ENCODE data around the gene MGAT5. TPM values are rescaled to one million over a fixed set of nuclear protein-coding genes. Genes with fewer than 3 reads are reported as not detected.
"Not testable (repeated sequence)": the region's sequence is repeated elsewhere in the genome, so short reads cannot be mapped to it uniquely, and the experiment has no call there.

MGAT5 gene
- total RNA-seq, 2 experiments from 2014 or later, result 11.6 to 13.0 TPM

DNA sequence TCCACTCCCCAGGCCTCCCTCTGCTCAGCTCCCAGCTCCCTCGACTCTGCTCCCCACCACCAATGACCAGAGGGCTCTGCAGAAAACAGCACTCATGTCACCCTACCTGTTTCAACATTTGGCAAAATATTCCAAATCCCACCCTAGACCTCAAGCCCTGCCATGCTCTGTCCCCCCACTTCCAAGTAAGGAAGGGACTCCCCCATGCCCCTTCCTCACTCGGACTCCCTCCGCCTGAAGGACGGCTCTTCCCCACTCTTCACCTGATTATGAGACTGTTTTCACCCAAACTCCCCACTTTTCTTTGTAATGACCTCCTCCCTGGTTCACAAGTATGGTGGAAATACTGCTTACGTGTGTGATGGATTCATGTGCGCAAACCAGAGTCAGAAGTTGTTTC is 208.4 kb downstream of the MGAT5 start:
- H3K4me1 Mint-ChIP-seq (ENCODE audit: low read depth), result no peaks in the 10 kb centered on the region
- no peaks in the 10 kb centered on the region for H3K27me3 Mint-ChIP-seq (ENCODE audit: low read depth)
- intact Hi-C loops (cut with micrococcal nuclease), result no loop called here
- no peak overlapping the region for H3K4me3 Mint-ChIP-seq
- no peaks in the 10 kb centered on the region for H3K36me3 Mint-ChIP-seq (ENCODE audit: low read depth)
- H3K27ac Mint-ChIP-seq, result no peak overlapping the region
- no peak for DNase-seq
- H3K9me3 Mint-ChIP-seq, result no peaks in the 10 kb centered on the region
- CTCF ChIA-PET, result no interaction called here

DNA sequence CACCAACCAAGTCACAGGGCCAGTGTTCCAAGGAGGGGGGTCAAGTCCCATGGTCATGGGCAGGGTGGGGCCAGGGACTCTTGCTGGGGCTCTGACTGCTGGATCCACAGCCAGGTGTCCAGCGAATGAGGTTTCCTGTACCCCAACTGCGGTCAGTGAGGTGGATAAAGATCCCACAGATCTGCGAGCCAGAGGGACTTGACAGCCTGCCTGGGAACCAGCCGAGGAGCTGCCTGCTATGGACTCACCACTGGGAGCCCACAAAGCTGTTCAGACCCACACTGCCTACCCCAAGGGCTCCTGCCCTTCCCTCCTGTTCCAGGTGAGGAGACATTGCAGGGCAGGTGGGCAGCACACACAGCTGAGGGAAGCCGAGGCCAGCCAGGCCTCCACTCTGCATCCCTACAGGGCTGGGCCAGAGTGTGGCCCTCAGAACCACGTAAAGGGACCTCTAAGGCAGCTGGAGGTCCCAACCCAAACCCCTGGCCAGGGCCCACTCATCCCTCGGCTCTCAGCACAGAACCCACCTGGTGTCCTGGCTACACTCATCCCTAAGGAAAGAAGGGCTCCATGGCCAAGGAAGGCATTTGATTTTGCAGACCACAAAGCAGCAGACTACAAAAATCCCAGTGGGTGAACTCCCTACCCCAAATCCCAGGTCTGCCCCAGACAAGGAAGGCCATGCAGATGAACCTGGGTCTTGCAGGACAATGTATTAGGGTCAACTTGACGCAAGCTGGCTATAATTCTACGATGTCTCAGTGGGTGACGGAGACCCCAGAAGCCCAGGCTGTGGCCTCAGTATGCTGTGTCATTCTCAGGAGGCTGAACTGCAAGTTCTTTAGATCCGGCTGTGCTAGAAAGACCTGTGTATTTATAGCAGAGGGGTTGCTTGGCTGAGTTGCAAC is 209.2 kb downstream of the MGAT5 start:
- DNase-seq, result no peak
- intact Hi-C loops (cut with micrococcal nuclease), result no loop called here
- no peaks in the 10 kb centered on the region for H3K27me3 Mint-ChIP-seq (ENCODE audit: low read depth)
- no peak overlapping the region for H3K27ac Mint-ChIP-seq
- no peaks in the 10 kb centered on the region for H3K4me1 Mint-ChIP-seq (ENCODE audit: low read depth)
- no peak overlapping the region for H3K4me3 Mint-ChIP-seq
- H3K9me3 Mint-ChIP-seq, result no peaks in the 10 kb centered on the region
- CTCF ChIA-PET, result no interaction called here
- no peaks in the 10 kb centered on the region for H3K36me3 Mint-ChIP-seq (ENCODE audit: low read depth)

DNA sequence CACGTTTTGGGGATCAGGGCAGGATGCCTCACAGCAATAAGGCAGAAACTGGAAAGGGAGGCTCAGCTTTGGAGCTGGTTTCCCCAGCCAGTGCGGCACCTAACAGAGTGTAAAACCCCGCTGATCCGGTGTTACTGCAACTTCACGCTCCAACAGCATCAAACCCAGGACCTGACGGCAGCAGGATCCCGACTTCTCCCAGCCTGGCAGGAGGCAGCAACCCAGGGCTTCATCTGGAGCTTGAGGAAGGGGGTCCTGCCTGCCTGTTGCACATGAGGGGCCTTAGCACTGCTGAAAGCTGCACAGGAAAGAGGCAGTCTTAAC is 209.8 kb downstream of the MGAT5 start:
- Mint-ChIP-seq H3K36me3 (ENCODE audit: low read depth) (no peaks in the 10 kb centered on the region), H3K4me3 (no peak overlapping the region), H3K9me3 (no peaks in the 10 kb centered on the region), H3K27me3 (ENCODE audit: low read depth) (no peaks in the 10 kb centered on the region), H3K27ac (no peak overlapping the region), H3K4me1 (ENCODE audit: low read depth) (no peaks in the 10 kb centered on the region)
- DNase-seq, result no peak
- intact Hi-C loops (cut with micrococcal nuclease), result no loop called here
- CTCF ChIA-PET, result no interaction called here

- Mint-ChIP-seq H3K4me1 (ENCODE audit: low read depth) (no peaks in the 10 kb centered on the region), H3K36me3 (ENCODE audit: low read depth) (no peaks in the 10 kb centered on the region), H3K27me3 (ENCODE audit: low read depth) (no peaks in the 10 kb centered on the region), H3K4me3 (no peak overlapping the region), H3K9me3 (no peaks in the 10 kb centered on the region), H3K27ac (no peak overlapping the region)
- no peak for DNase-seq
- CTCF ChIA-PET, result interaction anchor here (0.6 to 0.7 kb wide), 2 partner anchors 411 to 490 kb away, joined by 3 to 4 read pairs; no protein-coding TSS in a partner anchor
- intact Hi-C loops (cut with micrococcal nuclease), result loop anchor here (2.0 kb wide), 1 partner anchor 433 kb away; no protein-coding TSS in a partner anchor
Observed at GRCh38 chr2:134465228-134466105, 211.6 kb downstream of the MGAT5 start.

- no peak overlapping the region for H3K27ac Mint-ChIP-seq
- H3K4me1 Mint-ChIP-seq (ENCODE audit: low read depth), result no peaks in the 10 kb centered on the region
- H3K4me3 Mint-ChIP-seq, result no peak overlapping the region
- H3K27me3 Mint-ChIP-seq (ENCODE audit: low read depth), result no peaks in the 10 kb centered on the region
- peak; percentile 53 for DNase-seq
- CTCF ChIA-PET, result no interaction called here
- no peaks in the 10 kb centered on the region for H3K36me3 Mint-ChIP-seq (ENCODE audit: low read depth)
- no peaks in the 10 kb centered on the region for H3K9me3 Mint-ChIP-seq
- intact Hi-C loops (cut with micrococcal nuclease), result loop anchor here (2.0 kb wide), 1 partner anchor 433 kb away; no protein-coding TSS in a partner anchor
Observed at GRCh38 chr2:134466141-134466540, 212.3 kb downstream of the MGAT5 start.

DNA sequence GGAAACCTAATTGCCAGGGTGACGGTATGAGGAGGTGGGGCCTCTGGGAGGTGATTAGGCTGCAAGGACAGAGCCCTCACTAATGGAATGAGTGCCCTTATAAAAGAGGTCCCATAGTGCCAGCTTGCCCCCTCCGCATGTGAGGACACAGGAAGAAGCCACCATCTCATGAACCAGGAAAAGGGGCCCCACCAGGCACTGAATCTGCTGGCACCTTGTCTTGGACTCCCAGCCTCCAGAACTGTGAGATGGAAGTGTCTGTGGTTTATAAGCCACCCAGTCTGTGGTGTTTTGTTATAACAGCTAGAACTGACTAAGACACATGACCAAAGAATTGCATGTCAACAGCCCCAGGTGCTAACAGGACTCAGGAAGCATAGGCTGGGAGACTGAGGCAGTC is 214.3 kb downstream of the MGAT5 start:
- Mint-ChIP-seq H3K36me3 (ENCODE audit: low read depth) (no peaks in the 10 kb centered on the region), H3K4me3 (no peak overlapping the region), H3K9me3 (peaks cover 7% of the 10 kb centered on the region), H3K27ac (no peak overlapping the region), H3K27me3 (ENCODE audit: low read depth) (no peaks in the 10 kb centered on the region), H3K4me1 (ENCODE audit: low read depth) (no peaks in the 10 kb centered on the region)
- DNase-seq, result no peak
- CTCF ChIA-PET, result interaction anchor here (1.7 kb wide), 1 partner anchor 17 kb away, joined by 7 read pairs; no protein-coding TSS in a partner anchor
- intact Hi-C loops (cut with micrococcal nuclease), result no loop called here

- DNase-seq, result no peak
- H3K9me3 Mint-ChIP-seq, result peaks cover 10% of the 10 kb centered on the region
- intact Hi-C loops (cut with micrococcal nuclease), result no loop called here
- no peaks in the 10 kb centered on the region for H3K36me3 Mint-ChIP-seq (ENCODE audit: low read depth)
- CTCF ChIA-PET, result interaction anchor here (0.6 to 1.7 kb wide), 2 partner anchors 18 to 350 kb away, joined by 3 to 7 read pairs; no protein-coding TSS in a partner anchor
- no peak overlapping the region for H3K4me3 Mint-ChIP-seq
- no peaks in the 10 kb centered on the region for H3K4me1 Mint-ChIP-seq (ENCODE audit: low read depth)
- H3K27me3 Mint-ChIP-seq (ENCODE audit: low read depth), result no peaks in the 10 kb centered on the region
- no peak overlapping the region for H3K27ac Mint-ChIP-seq
Observed at GRCh38 chr2:134468776-134469175, 214.9 kb downstream of the MGAT5 start.

DNA sequence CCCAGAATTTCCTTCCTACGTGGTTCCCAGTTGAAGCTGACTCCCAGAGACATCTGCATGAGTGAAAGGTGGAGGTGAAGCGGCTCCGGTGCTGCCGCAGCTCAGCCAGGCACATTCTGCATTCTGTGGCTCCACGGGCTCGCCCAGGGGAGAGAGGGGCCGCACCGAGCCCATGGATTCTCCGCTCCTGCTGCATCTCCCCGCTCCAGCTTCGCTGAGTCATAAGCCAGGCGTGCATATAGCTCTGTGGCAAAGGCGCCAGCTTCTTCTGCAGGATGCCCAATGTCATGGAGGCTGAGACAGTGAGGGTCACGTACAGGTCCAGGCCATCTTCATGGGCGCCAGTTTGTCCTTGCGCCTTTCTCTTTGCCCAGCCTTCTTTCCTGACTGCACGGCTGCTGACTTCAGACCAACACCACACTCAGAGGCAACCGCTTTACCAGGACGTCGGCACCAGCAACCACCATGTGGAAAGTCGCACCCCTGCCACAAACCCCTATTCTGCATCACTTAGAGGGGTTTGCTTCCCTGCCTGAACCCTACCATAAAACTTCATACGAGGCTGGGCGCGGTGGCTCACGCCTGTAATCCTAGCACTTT is 215.7 kb downstream of the MGAT5 start:
- Mint-ChIP-seq H3K27me3 (ENCODE audit: low read depth) (no peaks in the 10 kb centered on the region), H3K4me1 (ENCODE audit: low read depth) (no peaks in the 10 kb centered on the region), H3K36me3 (ENCODE audit: low read depth) (no peaks in the 10 kb centered on the region), H3K27ac (no peak overlapping the region), H3K9me3 (peaks cover 10% of the 10 kb centered on the region), H3K4me3 (no peak overlapping the region)
- CTCF ChIA-PET, result interaction anchor here (0.9 to 1.7 kb wide), 2 partner anchors 9 to 19 kb away, joined by 3 to 7 read pairs; no protein-coding TSS in a partner anchor
- no peak for DNase-seq
- intact Hi-C loops (cut with micrococcal nuclease), result no loop called here

DNA sequence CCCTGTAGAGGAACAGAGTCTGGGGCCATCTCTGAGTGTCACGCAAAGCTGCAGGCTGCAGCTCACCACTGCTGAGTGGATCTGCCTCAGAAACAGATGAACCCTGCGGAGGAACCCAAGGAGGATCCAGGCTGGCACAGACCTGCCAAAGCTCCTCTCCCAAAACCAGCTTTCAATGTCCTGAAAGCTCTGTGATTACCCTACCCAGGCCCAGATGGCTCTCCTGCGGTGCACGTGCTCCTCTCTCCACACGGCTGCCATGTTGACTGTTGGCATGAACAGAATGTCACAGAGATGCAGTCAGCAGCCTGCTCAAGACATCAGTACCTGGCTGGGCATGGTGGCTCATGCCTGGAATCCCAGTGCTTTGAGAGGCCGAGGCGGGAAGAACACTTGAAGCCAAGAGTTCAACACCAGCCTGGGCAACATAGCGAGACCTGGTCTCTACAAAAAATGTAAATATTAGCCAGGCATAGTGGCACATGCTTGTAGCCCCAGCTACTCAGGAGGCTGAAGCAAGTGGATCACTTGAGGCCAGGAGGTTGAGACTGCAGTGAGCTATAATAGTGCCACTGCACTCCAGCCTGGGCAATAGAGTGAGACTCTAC is 216.8 kb downstream of the MGAT5 start:
- Mint-ChIP-seq H3K4me3 (no peak overlapping the region), H3K27ac (no peak overlapping the region), H3K9me3 (peaks cover 10% of the 10 kb centered on the region), H3K27me3 (ENCODE audit: low read depth) (no peaks in the 10 kb centered on the region), H3K36me3 (ENCODE audit: low read depth) (no peaks in the 10 kb centered on the region), H3K4me1 (ENCODE audit: low read depth) (no peaks in the 10 kb centered on the region)
- intact Hi-C loops (cut with micrococcal nuclease), result no loop called here
- DNase-seq, result no peak
- CTCF ChIA-PET, result interaction anchor here (0.7 to 0.9 kb wide), 2 partner anchors 10 to 86 kb away, joined by 3 to 5 read pairs; no protein-coding TSS in a partner anchor

DNA sequence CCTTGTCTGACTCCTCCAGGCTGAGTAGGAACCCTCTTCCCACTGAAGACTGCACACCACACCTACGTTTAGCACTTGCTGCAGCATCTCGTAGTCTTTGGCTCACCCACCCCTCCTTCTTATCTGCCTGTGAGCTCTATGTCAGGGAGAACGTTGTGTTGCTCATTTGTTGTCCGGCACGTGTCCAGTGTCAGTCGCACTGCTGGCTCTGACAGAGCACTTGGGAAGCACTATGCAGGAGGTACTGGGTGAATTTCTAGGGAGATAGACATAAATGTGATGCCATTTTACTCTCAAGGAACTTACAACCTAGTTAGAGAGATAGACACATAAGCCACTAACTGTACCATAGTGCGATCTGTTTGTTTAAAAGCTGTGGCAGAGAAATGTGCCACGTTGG is 223.1 kb downstream of the MGAT5 start:
- peaks cover 10% of the 10 kb centered on the region for H3K9me3 Mint-ChIP-seq
- intact Hi-C loops (cut with micrococcal nuclease); H3K4me1 Mint-ChIP-seq (ENCODE audit: low read depth); H3K36me3 Mint-ChIP-seq (ENCODE audit: low read depth); H3K4me3 Mint-ChIP-seq; DNase-seq; H3K27ac Mint-ChIP-seq; H3K27me3 Mint-ChIP-seq (ENCODE audit: low read depth); CTCF ChIA-PET: not testable (repeated sequence)

GRCh38 chr2:134479696-134480330 is 225.9 kb downstream of the MGAT5 start:
- intact Hi-C loops (cut with micrococcal nuclease), result no loop called here
- H3K4me3 Mint-ChIP-seq, result no peak overlapping the region
- H3K27ac Mint-ChIP-seq, result no peak overlapping the region
- H3K4me1 Mint-ChIP-seq (ENCODE audit: low read depth), result no peaks in the 10 kb centered on the region
- no peaks in the 10 kb centered on the region for H3K27me3 Mint-ChIP-seq (ENCODE audit: low read depth)
- H3K9me3 Mint-ChIP-seq, result no peaks in the 10 kb centered on the region
- no peak for DNase-seq
- CTCF ChIA-PET, result no interaction called here
- no peaks in the 10 kb centered on the region for H3K36me3 Mint-ChIP-seq (ENCODE audit: low read depth)

All from activated naive CD4-positive, alpha-beta T cell treated with anti-CD3 and anti-CD28 coated beads for 36 hours (primary cell).